ENCODE results near the gene TADA2B. TPM values are rescaled to one million over a fixed set of nuclear protein-coding genes. Genes with fewer than 3 reads are reported as not detected.

Gene TADA2B
- total and polyA plus RNA-seq, 2 experiments from 2014 or later, result 15.4 to 20.1 TPM

DNA sequence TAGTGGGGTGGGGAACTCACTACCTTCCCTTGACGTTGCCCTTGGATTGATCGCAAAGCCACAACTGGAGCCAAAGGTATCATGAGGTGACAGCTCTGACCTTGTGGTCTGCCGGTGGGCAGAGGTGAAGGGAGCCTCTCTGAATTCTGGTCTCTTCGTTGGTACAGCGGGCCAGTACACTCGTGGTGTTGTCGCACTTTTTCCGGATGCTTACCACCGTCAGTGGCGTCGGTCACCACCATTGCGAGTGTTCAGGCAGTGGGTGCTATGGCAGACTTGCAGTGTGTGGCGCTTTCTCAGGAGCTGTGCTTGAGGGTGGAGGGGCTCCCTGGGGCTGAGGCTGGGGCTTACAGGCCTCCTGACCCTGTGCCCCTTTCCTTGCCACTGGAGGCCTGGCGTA, 29.9 kb downstream of the TADA2B start:
- H3K4me2 ChIP-seq, result no peak overlapping the region
- WGBS (ENCODE audit: low lambda C conversion rate, missing lambda C conversion rate), result 93% methylated on average over 14 of the region's 14 CpGs
- no peaks in the 10 kb centered on the region for H3K27me3 ChIP-seq
- peaks cover 5% of the 10 kb centered on the region for H3K4me1 ChIP-seq (ENCODE audit: insufficient read depth)
- H3K9me2 ChIP-seq (replicated peaks; ENCODE audit: insufficient read depth), result no peaks in the 10 kb centered on the region
- DNase-seq (ENCODE audit: low spot score), result no peak
- H3K79me2 ChIP-seq, result peaks cover 6% of the 10 kb centered on the region
- TF ChIP-seq EZH2phosphoT487 (IDR thresholded peaks at IDR 0.05; ENCODE audit: low read depth, severe bottlenecking, unreplicated experiment), result no peak
- no peak for TF ChIP-seq EZH2 (IDR thresholded peaks at IDR 0.05; ENCODE audit: borderline replicate concordance)
- TF ChIP-seq, protein P1, sequence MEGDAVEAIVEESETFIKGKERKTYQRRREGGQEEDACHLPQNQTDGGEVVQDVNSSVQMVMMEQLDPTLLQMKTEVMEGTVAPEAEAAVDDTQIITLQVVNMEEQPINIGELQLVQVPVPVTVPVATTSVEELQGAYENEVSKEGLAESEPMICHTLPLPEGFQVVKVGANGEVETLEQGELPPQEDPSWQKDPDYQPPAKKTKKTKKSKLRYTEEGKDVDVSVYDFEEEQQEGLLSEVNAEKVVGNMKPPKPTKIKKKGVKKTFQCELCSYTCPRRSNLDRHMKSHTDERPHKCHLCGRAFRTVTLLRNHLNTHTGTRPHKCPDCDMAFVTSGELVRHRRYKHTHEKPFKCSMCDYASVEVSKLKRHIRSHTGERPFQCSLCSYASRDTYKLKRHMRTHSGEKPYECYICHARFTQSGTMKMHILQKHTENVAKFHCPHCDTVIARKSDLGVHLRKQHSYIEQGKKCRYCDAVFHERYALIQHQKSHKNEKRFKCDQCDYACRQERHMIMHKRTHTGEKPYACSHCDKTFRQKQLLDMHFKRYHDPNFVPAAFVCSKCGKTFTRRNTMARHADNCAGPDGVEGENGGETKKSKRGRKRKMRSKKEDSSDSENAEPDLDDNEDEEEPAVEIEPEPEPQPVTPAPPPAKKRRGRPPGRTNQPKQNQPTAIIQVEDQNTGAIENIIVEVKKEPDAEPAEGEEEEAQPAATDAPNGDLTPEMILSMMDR (IDR thresholded peaks at IDR 0.05; ENCODE audit: poor library complexity), result no peak
- H3K27ac ChIP-seq, result no peak overlapping the region
- no peak overlapping the region for H3K4me3 ChIP-seq
- no peak overlapping the region for H2AFZ ChIP-seq
- no peaks in the 10 kb centered on the region for H3K36me3 ChIP-seq (replicated peaks; ENCODE audit: insufficient read depth, low read depth)
- no peaks in the 10 kb centered on the region for H3K9me3 ChIP-seq (ENCODE audit: low read depth)
- no peaks in the 10 kb centered on the region for H4K20me1 ChIP-seq (ENCODE audit: insufficient read depth, poor library complexity, severe bottlenecking)

DNA sequence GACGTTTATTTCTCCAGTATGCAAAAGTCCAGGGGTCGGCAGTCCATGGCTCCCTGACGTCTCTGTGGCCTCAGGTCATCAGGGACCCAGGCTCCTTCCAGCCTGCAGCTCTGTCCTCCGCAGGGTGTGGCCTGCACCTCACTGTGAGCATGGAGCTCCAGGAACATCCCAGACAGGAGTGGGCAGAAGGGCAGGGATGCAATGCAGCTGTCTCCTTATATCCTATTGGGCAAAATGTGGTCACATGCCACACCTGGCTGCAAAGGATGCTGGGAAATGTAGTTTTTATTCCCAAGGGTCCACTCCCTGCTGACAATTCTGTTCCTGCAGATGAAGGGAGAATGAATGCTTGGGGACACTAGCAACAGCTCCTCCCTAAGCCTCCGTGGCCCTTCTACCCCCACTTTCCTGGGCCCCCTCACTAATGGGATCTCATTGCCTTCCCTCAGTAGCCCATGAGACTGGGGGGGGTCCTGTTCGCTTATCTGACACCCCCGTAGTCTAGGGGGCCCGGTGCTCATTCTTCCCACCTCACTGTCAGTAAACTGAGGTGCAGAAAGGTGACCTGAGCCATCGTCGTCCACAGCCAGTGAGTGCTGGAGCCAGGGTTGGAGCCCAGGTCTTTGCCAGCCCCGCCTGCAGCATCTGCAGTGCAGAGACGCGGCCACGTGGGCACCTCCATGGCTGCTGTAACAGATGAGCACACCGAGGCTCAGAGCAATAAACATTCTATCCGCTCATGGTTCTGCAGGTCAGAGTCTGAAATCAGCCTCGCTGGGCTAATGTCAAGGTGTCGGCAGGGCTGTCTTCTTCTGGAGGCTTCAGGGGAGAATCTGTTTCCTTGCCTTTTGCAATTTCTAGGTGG, 30.6 kb downstream of the TADA2B start:
- H3K9me2 ChIP-seq (replicated peaks; ENCODE audit: insufficient read depth), result no peaks in the 10 kb centered on the region
- WGBS (ENCODE audit: low lambda C conversion rate, missing lambda C conversion rate), result 76% methylated on average over 18 of the region's 18 CpGs
- no peak overlapping the region for H3K4me2 ChIP-seq
- peaks cover 6% of the 10 kb centered on the region for H3K79me2 ChIP-seq
- H3K9me3 ChIP-seq (ENCODE audit: low read depth), result no peaks in the 10 kb centered on the region
- no peaks in the 10 kb centered on the region for H4K20me1 ChIP-seq (ENCODE audit: insufficient read depth, poor library complexity, severe bottlenecking)
- no peaks in the 10 kb centered on the region for H3K27me3 ChIP-seq
- TF ChIP-seq, protein P1 (IDR thresholded peaks at IDR 0.05; ENCODE audit: poor library complexity), result no peak
- no peak for TF ChIP-seq EZH2 (IDR thresholded peaks at IDR 0.05; ENCODE audit: borderline replicate concordance)
- no peak for TF ChIP-seq EZH2phosphoT487 (IDR thresholded peaks at IDR 0.05; ENCODE audit: low read depth, severe bottlenecking, unreplicated experiment)
- DNase-seq (ENCODE audit: low spot score), result peak; percentile 56
- no peak overlapping the region for H3K27ac ChIP-seq
- H3K36me3 ChIP-seq (replicated peaks; ENCODE audit: insufficient read depth, low read depth), result no peaks in the 10 kb centered on the region
- peaks cover 5% of the 10 kb centered on the region for H3K4me1 ChIP-seq (ENCODE audit: insufficient read depth)
- no peak overlapping the region for H3K4me3 ChIP-seq
- no peak overlapping the region for H2AFZ ChIP-seq

DNA sequence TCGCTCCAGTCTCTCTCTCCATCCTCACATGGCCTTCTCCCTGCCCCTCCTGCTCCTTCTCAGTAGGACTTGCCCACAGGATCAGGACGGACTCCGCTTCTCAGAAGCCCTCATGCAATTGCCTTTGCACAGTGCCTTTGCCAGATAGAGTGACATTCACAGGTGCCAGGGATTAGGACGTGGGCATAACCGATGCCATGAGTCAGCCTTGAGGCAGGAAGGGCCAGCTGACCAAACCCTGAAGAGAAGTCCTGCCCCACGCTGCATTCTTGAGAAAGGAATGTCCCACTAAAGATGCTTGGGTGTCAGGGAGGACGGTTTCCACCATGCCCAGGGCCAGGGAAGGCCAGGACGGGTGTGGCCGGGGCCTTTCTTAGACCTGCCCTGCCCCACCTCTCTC, 31.3 kb downstream of the TADA2B start:
- TF ChIP-seq EZH2phosphoT487 (IDR thresholded peaks at IDR 0.05; ENCODE audit: low read depth, severe bottlenecking, unreplicated experiment), result no peak
- TF ChIP-seq, protein P1 (IDR thresholded peaks at IDR 0.05; ENCODE audit: poor library complexity), result no peak
- no peak for TF ChIP-seq EZH2 (IDR thresholded peaks at IDR 0.05; ENCODE audit: borderline replicate concordance)
- no peak overlapping the region for H3K4me2 ChIP-seq
- H2AFZ ChIP-seq, result no peak overlapping the region
- DNase-seq (ENCODE audit: low spot score), result no peak
- H3K4me1 ChIP-seq (ENCODE audit: insufficient read depth), result no peaks in the 10 kb centered on the region
- H3K9me2 ChIP-seq (replicated peaks; ENCODE audit: insufficient read depth), result no peaks in the 10 kb centered on the region
- H3K27ac ChIP-seq, result no peak overlapping the region
- no peaks in the 10 kb centered on the region for H3K9me3 ChIP-seq (ENCODE audit: low read depth)
- 88% methylated on average over 9 of the region's 9 CpGs for WGBS (ENCODE audit: low lambda C conversion rate, missing lambda C conversion rate)
- H3K4me3 ChIP-seq, result no peak overlapping the region
- no peaks in the 10 kb centered on the region for H3K27me3 ChIP-seq
- H3K79me2 ChIP-seq, result peaks cover 3% of the 10 kb centered on the region
- no peaks in the 10 kb centered on the region for H3K36me3 ChIP-seq (replicated peaks; ENCODE audit: insufficient read depth, low read depth)
- no peaks in the 10 kb centered on the region for H4K20me1 ChIP-seq (ENCODE audit: insufficient read depth, poor library complexity, severe bottlenecking)

Data from hepatocyte (in vitro differentiated cells).